Esophagus squamous epithelium (tissue), 5 donors: Measurements from ENCODE around the gene GPD1L. TPM values are rescaled to one million over a fixed set of nuclear protein-coding genes. Genes with fewer than 3 reads are reported as not detected.

Source experiments
- DNase-seq: peaks from one replicate; lab custom pipeline; 2025; lab: John Stamatoyannopoulos, UW
- H3K27ac ChIP-seq, 4 donors: fragments of 200-600 bp; sonication (generic); one replicate each; pipeline ENCODE4 v1.5.1; 2016 to 2019; ENCODE audit warnings: mild to moderate bottlenecking in 1 of 4
- H3K27me3 ChIP-seq, 4 donors: fragments of 200-600 bp; sonication (generic); 1 replicate in 3 of 4; 2 replicates in 1 of 4; pipeline versions ENCODE4 v1.5.1 to v1.6.0; 2017 to 2021; ENCODE audit warnings: antibody characterized with exemption in 1 of 4
- H3K36me3 ChIP-seq, 3 donors: fragments of 200-600 bp; sonication (generic); one replicate each; pipeline ENCODE4 v1.5.1; 2016 to 2019
- H3K4me1 ChIP-seq, 3 donors: fragments of 200-600 bp; sonication (generic); one replicate each; pipeline ENCODE4 v1.5.1; 2017 to 2019
- H3K4me3 ChIP-seq, 4 donors: fragments of 200-600 bp; sonication (generic); 1 replicate in 3 of 4; 2 replicates in 1 of 4; pipeline ENCODE4 v1.5.1; 2016 to 2019; ENCODE audit warnings: mild to moderate bottlenecking in 2 of 4, moderate library complexity in 1 of 4
- H3K9me3 ChIP-seq, 3 donors: fragments of 200-600 bp; sonication (generic); one replicate each; pipeline ENCODE4 v1.5.1; 2016 to 2019
- POLR2A ChIP-seq, 4 donors: fragments of 450-650 bp; IDR thresholded peaks; one replicate each; pipeline ENCODE4 v1.6.1; 2017; ENCODE audit warnings: antibody characterized with exemption in 4 of 4, mild to moderate bottlenecking in 4 of 4, moderate library complexity in 3 of 4
- WGBS, 2 donors: methylation state at CpG; one replicate each; pipeline ENCODE4 v1.1.5; 2018; 5-methylcytosine and 5-hydroxymethylcytosine counted together
- intact Hi-C: fragments of 100-400 bp; cut with DNase I; formaldehyde crosslinking; loops from one replicate; pipeline ENCODE4 v1.15.0; 2022
- total RNA-seq, 4 donors: library from RNA; depleted of rRNA; stranded (reverse); fragments of >200 nt; gene quantifications; one replicate each; pipeline ENCODE4 v1.1.0, GENCODE V29; 2016
- TF ChIP-seq, protein P1 (sequence below), 6 experiments: fragments of 450-650 bp in 4 of 6; fragments of 200-600 bp in 2 of 6; sonication (generic) in 2 of 6; IDR thresholded peaks; one replicate each; pipeline ENCODE4 v1.5.1; 2016 to 2019; ENCODE audit warnings: antibody characterized with exemption in 6 of 6, mild to moderate bottlenecking in 4 of 6, moderate library complexity in 4 of 6
- donor health status: DM: yes; HTN: yes; CAD: no.

Gene GPD1L
- total RNA-seq, 4 donors from 2014 or later = 20.1 to 70.0 (median 45.0) TPM

DNA sequence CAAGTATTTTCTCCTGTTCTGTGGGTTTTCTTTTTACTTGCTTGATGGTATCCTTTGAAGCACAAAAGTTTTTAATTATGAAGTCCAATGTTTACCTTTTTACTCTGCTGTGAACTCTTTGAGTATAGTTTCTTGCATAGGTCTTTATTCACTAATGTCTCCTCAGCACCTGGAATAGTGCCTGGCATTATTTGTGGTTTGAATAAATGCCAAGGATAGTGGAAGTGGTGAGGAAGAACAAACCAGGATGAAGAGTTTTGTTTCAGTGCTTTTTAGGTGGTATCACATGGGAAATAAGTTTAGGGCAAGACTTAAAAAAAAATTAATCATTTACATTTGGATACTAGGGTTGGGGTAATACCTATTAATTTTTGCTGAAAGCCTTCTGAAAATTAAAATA, 25.7 kb downstream of the GPD1L start:
- intact Hi-C loops = no loop called here
- H3K27me3 ChIP-seq = no peaks in the 10 kb centered on the region
- no peak for TF ChIP-seq POLR2A (IDR thresholded peaks at IDR 0.05)
- TF ChIP-seq, protein P1, sequence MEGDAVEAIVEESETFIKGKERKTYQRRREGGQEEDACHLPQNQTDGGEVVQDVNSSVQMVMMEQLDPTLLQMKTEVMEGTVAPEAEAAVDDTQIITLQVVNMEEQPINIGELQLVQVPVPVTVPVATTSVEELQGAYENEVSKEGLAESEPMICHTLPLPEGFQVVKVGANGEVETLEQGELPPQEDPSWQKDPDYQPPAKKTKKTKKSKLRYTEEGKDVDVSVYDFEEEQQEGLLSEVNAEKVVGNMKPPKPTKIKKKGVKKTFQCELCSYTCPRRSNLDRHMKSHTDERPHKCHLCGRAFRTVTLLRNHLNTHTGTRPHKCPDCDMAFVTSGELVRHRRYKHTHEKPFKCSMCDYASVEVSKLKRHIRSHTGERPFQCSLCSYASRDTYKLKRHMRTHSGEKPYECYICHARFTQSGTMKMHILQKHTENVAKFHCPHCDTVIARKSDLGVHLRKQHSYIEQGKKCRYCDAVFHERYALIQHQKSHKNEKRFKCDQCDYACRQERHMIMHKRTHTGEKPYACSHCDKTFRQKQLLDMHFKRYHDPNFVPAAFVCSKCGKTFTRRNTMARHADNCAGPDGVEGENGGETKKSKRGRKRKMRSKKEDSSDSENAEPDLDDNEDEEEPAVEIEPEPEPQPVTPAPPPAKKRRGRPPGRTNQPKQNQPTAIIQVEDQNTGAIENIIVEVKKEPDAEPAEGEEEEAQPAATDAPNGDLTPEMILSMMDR (IDR thresholded peaks at IDR 0.05) = no peak
- no peak for DNase-seq
- H3K27ac ChIP-seq = no peak overlapping the region
- no peaks in the 10 kb centered on the region for H3K9me3 ChIP-seq
- H3K36me3 ChIP-seq = peaks cover 0 to 74% (median 0%) of the 10 kb centered on the region in 3 donors
- H3K4me1 ChIP-seq = no peaks in the 10 kb centered on the region
- H3K4me3 ChIP-seq = no peak overlapping the region

DNA sequence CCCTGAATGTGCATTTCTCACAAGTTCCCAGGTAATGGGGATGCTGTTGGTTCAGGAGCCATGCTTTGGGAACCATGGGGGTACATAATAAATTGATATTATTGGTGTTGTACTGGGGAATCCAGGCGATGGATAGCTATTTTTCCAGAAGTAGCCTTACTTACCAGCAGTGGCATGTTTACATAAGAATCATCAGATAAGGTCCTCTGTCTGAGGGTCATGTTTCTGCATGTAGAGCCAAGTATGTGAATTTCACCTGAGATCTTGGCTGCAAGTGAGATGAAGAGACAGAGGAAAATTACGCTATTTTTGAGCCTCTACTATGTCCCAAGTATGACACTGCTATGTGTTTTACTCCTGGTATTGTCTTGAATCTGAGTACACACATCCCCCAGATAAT, 26.3 kb downstream of the GPD1L start:
- Histone ChIP-seq H3K9me3 (no peaks in the 10 kb centered on the region), H3K4me1 (no peaks in the 10 kb centered on the region), H3K27ac (no peak overlapping the region), H3K36me3 (peaks cover 0 to 78% (median 0%) of the 10 kb centered on the region in 3 donors), H3K27me3 (no peaks in the 10 kb centered on the region), H3K4me3 (no peak overlapping the region)
- DNase-seq = no peak
- intact Hi-C loops = no loop called here
- TF ChIP-seq, protein P1 (IDR thresholded peaks at IDR 0.05) = no peak
- no peak for TF ChIP-seq POLR2A (IDR thresholded peaks at IDR 0.05)
- 86 to 88% methylated on average over 2 of the region's 2 CpGs for WGBS, 2 donors

DNA sequence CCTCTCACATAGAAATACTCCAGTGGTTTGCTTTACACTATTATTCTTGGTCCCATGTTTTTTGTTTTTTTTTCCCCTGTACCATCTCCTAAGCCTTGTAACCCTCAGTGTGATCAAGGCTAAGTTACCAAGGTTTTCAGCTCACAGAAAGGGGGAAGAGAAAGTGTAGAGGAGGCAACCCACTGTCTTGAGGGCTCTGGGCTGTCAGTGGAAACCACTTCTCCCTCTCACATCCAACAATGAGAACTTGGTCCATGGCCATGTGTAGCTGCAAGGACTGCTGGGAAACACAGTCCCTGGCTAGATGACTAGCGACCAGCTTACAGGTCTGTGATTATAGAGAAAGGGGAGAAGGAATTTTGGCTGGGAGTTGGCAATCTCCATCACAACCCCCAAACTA, 30.3 kb downstream of the GPD1L start:
- WGBS, 2 donors = 86 to 89% methylated on average over 1 of the region's 1 CpG
- Histone ChIP-seq H3K36me3 (peaks cover 0 to 84% (median 0%) of the 10 kb centered on the region in 3 donors), H3K9me3 (no peaks in the 10 kb centered on the region), H3K27me3 (no peaks in the 10 kb centered on the region), H3K4me3 (no peak overlapping the region), H3K4me1 (peaks cover 0 to 11% (median 0%) of the 10 kb centered on the region in 3 donors), H3K27ac (no peak overlapping the region)
- TF ChIP-seq POLR2A (IDR thresholded peaks at IDR 0.05) = no peak
- TF ChIP-seq, protein P1 (IDR thresholded peaks at IDR 0.05) = no peak
- intact Hi-C loops = loop anchor here (5.0 kb wide), 1 partner anchor 114 kb away; no protein-coding TSS in a partner anchor
- no peak for DNase-seq

DNA sequence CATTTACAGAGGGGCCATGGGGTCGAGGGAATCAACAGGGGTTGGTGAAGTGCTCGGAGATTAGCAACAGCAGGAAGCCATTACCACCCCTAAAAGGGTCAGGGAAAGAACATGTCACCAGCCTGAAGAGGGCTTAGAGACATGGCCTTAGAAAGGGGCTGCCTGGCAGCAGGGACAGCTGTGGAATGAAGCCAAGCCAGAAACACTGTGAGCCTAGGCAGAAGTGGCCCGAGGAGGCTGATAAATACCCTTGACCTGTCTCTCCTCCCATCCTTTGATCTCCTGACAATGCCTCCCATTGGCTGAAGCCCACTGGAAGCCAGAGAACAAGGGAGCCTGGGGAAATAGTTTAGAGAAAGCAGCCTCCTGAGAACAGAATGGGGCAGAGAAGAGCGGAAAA, 31.4 kb downstream of the GPD1L start:
- no peak for DNase-seq
- Histone ChIP-seq H3K4me1 (peaks cover 0 to 11% (median 0%) of the 10 kb centered on the region in 3 donors), H3K9me3 (no peaks in the 10 kb centered on the region), H3K27ac (no peak overlapping the region), H3K36me3 (peaks cover 0 to 86% (median 0%) of the 10 kb centered on the region in 3 donors), H3K27me3 (no peaks in the 10 kb centered on the region), H3K4me3 (no peak overlapping the region)
- intact Hi-C loops = loop anchor here (5.0 kb wide), 1 partner anchor 116 kb away; no protein-coding TSS in a partner anchor
- no peak for TF ChIP-seq POLR2A (IDR thresholded peaks at IDR 0.05)
- TF ChIP-seq, protein P1 (IDR thresholded peaks at IDR 0.05) = no peak
- 79 to 87% methylated on average over 4 of the region's 4 CpGs for WGBS, 2 donors

DNA sequence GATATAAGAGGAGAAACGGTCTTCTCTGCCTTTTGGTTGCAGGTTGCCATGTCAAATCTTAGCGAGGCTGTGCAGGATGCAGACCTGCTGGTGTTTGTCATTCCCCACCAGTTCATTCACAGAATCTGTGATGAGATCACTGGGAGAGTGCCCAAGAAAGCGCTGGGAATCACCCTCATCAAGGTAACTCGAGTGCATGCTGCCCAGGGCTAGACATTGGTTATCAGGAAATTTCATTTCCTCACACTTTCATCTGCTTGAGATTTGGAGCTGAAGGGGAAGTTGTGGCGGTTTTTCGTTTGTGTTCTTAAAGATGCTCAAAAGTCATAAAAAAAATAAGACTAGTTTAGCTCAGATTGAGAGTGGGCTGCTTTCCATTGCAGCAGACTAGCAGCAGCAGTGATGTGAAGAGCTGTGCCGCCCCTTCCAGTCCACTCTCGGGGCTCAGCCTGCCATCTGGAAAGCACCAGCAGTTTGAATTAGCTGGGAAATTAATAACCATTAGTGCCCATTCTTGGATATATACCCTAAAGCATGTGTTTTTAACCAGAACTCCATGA, 32.2 kb downstream of the GPD1L start:
- Histone ChIP-seq H3K9me3 (no peaks in the 10 kb centered on the region), H3K27ac (no peak overlapping the region), H3K4me3 (no peak overlapping the region), H3K36me3 (peaks cover 0 to 85% (median 0%) of the 10 kb centered on the region in 3 donors), H3K27me3 (no peaks in the 10 kb centered on the region), H3K4me1 (peaks cover 0 to 11% (median 0%) of the 10 kb centered on the region in 3 donors)
- intact Hi-C loops = loop anchor here (5.0 kb wide), 1 partner anchor 116 kb away; no protein-coding TSS in a partner anchor
- 60 to 65% methylated on average over 8 of the region's 8 CpGs for WGBS, 2 donors
- no peak for TF ChIP-seq POLR2A (IDR thresholded peaks at IDR 0.05)
- TF ChIP-seq, protein P1 (IDR thresholded peaks at IDR 0.05) = no peak
- no peak for DNase-seq
